Epithelial cell of proximal tubule (primary cell): ENCODE data around the gene PKDCC. TPM values are rescaled to one million over a fixed set of nuclear protein-coding genes. Genes with fewer than 3 reads are reported as not detected.

Experiments
- DNase-seq: peaks from one replicate; pipeline ENCODE4 v3.0.0-alpha.2; 2011; ENCODE audit warnings: low read depth
- H3K4me3 ChIP-seq: 2 replicates; pipeline ENCODE4 v1.5.1; 2011; ENCODE audit warnings: low read depth, mild to moderate bottlenecking, low read length
- CTCF ChIP-seq: conservative IDR thresholded peaks from 2 replicates; pipeline ENCODE4 v1.5.1; 2012; ENCODE audit warnings: low read depth, mild to moderate bottlenecking, low read length
- total RNA-seq: library from RNA; depleted of rRNA; stranded (reverse); fragments of >200 nt; gene quantifications from 2 replicates; pipeline ENCODE4 v1.2.3, GENCODE V29; 2015

Gene PKDCC
- total RNA-seq, 1 donor from 2014 or later: 51.1 TPM

- no peak for TF ChIP-seq CTCF
- no peak for DNase-seq
- no peak overlapping the region for H3K4me3 ChIP-seq
Observed at GRCh38 chr2:42036940-42037339, 10.9 kb upstream of the PKDCC start.

- TF ChIP-seq CTCF: no peak
- no peak for DNase-seq
- no peak overlapping the region for H3K4me3 ChIP-seq
Observed at GRCh38 chr2:42040643-42041278, 7.1 kb upstream of the PKDCC start.

GRCh38 chr2:42041377-42042127 lies 6.3 kb upstream of the PKDCC start:
- no peak for TF ChIP-seq CTCF
- DNase-seq: no peak
- H3K4me3 ChIP-seq: no peak overlapping the region

GRCh38 chr2:42042631-42043355 lies 5.0 kb upstream of the PKDCC start:
- no peak for DNase-seq
- no peak for TF ChIP-seq CTCF
- H3K4me3 ChIP-seq: no peak overlapping the region

- TF ChIP-seq CTCF: no peak
- H3K4me3 ChIP-seq: no peak overlapping the region
- no peak for DNase-seq
Observed at GRCh38 chr2:42043789-42044394, 3.9 kb upstream of the PKDCC start.

GRCh38 chr2:42044939-42045338 lies 2.9 kb upstream of the PKDCC start:
- H3K4me3 ChIP-seq: no peak overlapping the region
- no peak for TF ChIP-seq CTCF
- DNase-seq: no peak
